HG03103 (cell line): ENCODE results near the gene GRIK4.
"Not testable (repeated sequence)": the region's sequence is repeated elsewhere in the genome, so short reads cannot be mapped to it uniquely, and the experiment has no call there.

ENCODE experiments used
- ATAC-seq: cut with Tn5 transposase; IDR thresholded peaks from one replicate; pipeline ENCODE4 v1.9.1; 2021; ENCODE audit warnings: low read depth; ENCODE audit not compliant: unreplicated experiment

The GRIK4 gene

GRCh38 chr11:121008551-121008950 lies 497.0 kb downstream of the GRIK4 start:
- ATAC-seq, result no peak

DNA sequence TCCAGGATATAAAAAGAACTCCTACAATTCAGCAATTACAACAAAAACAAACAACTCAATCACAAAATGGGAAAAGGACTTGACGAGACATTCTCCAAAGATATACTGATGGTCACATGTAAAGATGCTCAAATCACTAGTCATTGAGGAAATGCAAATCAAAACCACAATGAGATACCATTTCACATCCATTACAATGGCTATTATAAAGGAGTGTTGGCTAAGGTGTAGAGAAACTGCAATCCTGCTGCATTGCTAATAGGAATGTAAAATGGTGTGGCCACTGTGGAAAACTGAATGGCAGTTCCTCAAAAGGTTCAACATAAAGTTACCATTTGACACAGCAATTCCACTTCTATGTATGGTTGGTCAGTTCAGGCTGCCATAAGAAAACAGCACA lies 500.5 kb downstream of the GRIK4 start:
- no peak for ATAC-seq

DNA sequence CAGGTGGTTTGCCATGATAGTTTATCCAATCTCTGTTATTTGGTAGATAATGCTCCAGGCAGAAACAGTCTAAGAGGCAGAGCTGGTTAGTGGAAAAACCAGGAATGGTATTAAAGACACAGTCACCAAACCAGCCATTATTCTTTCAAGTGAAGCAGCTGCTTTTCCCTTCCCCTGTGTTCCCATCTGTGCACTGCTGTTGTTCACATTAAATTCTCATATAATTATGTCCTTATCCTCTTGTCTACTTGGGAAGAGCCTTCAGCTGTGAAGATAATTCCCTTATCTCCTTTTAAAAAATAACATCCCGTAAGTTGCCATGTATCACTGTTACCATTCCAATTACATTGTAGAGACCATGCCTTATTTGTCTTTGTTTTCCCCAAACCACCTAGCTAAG lies 507.2 kb downstream of the GRIK4 start:
- ATAC-seq, result no peak

GRCh38 chr11:121021718-121022117 lies 510.2 kb downstream of the GRIK4 start:
- ATAC-seq, result not testable (repeated sequence)

- ATAC-seq, result peak; percentile 96
Observed at GRCh38 chr11:121023848-121024751, 512.6 kb downstream of the GRIK4 start, which contains the start of gene TBCEL. TSS of gene TBCEL (plus strand) at chr11:121024102. CDS start at chr11:121045691, 21,589 bp downstream.

DNA sequence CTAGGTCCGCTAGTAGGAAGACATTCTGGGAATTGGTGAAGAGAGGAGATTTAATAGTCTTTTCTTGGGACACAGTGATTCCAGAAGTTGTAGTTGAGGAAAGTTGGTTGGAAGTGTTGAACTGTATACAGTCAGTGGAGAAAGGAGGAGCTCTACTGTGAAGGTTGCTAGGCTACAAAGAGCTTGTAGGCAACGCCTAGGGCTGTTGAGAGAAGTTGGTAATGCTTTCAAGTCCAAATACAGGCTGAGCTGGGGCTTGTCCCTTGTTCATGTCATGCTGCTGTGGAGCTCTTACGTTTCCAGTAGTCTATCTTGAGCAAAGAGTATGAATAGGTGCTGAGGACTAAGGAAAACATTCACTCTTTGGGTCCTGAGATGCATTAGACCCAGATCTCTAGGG lies 513.4 kb downstream of the GRIK4 start:
- no peak for ATAC-seq

DNA sequence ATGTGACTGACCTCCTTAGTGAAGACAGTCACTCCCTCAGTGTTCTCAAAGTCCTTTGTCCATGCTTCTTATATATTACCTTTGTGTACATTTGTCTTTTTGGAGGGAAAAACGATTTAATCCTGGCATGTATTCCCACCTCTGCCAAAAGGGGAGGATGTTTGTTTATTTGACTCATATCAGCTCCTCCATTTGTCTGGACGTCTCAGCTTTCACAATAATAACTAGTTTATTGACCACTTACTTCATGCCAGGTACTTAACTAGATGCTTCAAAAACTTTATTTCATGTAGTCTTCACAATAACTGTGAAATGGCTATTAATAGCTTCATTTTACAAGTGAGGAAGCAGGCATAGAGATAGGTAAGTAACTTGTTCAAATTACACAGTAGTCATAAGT lies 517.6 kb downstream of the GRIK4 start:
- no peak for ATAC-seq

- ATAC-seq, result no peak
Observed at GRCh38 chr11:121029813-121030445, 518.4 kb downstream of the GRIK4 start.

DNA sequence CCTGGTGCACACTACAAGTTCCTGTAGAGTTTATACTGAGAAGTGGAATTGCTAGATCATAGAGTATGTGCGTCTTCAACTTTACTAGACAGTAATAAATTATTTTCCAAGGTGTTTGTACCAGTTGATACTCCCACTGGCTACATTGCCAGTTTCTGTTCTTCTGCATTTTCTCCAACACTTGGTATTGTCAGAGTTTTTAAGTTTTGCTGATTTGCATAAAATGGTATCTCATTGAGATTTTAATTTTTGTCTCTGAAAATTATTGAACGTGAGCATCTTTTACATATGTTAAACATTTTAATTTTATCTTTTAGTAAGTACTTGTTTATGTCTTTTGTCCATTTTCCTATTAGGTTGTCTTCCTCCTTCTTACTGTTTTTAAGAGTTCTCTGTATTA lies 519.6 kb downstream of the GRIK4 start:
- ATAC-seq, result no peak

DNA sequence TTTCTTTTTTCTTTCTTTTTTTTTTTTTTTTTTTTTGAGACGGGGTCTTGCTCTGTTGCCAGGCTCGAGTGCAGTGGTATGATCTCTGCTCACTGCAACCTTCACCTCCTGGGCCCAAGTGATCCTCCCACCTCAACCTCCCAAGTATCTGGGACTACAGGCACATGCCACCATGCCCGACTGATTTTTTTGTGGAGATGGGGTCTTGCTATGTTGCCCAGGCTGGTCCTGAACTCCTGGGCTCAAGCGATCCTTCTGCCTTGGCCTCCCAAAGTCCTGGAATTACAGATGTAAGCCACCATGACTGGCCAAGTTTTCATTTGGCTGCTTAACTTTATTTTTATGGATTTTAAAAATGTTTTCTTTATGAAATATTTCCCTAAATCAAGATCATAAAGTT lies 520.1 kb downstream of the GRIK4 start:
- not testable (repeated sequence) for ATAC-seq

DNA sequence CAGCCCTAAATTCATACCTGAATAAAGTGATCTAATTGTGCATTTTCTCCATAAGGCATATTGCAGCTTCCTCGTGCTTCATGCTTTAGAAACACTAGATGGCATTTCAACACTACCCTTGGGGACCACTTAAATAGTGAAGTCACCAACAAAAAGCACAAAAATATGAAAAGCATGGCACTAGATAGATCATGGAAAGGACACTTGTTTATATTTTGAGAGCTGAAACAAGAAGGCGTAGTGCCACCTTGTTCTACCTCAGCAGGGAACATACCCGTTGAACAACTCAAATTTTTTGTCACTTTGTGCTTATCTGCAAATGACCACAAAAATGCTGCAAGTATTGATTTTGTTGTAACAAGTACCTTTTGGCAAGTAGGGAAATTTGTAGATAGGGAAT lies 521.0 kb downstream of the GRIK4 start:
- ATAC-seq, result no peak

GRCh38 chr11:121033635-121034034 lies 522.1 kb downstream of the GRIK4 start:
- no peak for ATAC-seq

- no peak for ATAC-seq
Observed at GRCh38 chr11:121035169-121035755, 523.7 kb downstream of the GRIK4 start.

- ATAC-seq, result no peak
Observed at GRCh38 chr11:121035780-121036179, 524.2 kb downstream of the GRIK4 start.

DNA sequence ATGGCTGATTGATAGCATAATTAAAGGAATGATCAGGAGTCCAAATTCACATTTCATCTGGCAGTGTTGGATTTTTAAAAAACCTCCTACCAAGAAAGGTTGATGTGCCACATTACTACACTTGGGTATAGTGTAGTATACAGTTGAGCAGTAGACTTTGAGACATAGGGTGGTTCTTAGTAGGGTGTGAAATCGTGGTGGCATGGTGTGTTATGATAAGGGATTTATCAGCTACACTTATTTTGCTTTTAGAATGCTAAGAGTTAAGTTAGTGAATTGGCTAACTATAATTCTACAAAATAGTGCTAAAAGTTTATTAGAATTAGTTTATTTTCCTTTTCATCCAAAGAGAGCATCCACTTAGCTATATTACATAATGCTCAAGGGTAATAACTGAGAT lies 525.5 kb downstream of the GRIK4 start:
- no peak for ATAC-seq
